D721Med (cell line): ENCODE results near the gene CSRNP3.

Experiments used
- DNase-seq: peaks from one replicate; pipeline ENCODE4 v3.0.0; 2011; ENCODE audit warnings: low spot score; ENCODE audit not compliant: insufficient read length
- FAIRE-seq: peaks from 2 replicates; lab custom pipeline; 2011; peaks lifted over from hg19 to GRCh38; lab: Jason Lieb, UNC
- TF ChIP-seq, protein P1 (sequence below): IDR thresholded peaks from 2 replicates; pipeline ENCODE4 v1.5.1; 2012; ENCODE audit warnings: mild to moderate bottlenecking, control low read depth; ENCODE audit not compliant: insufficient read depth; ENCODE audit errors: missing control alignments

CSRNP3 gene

GRCh38 chr2:165635532-165635931 lies 166.0 kb downstream of the CSRNP3 start:
- FAIRE-seq = no peak
- no peak for DNase-seq
- TF ChIP-seq, protein P1, sequence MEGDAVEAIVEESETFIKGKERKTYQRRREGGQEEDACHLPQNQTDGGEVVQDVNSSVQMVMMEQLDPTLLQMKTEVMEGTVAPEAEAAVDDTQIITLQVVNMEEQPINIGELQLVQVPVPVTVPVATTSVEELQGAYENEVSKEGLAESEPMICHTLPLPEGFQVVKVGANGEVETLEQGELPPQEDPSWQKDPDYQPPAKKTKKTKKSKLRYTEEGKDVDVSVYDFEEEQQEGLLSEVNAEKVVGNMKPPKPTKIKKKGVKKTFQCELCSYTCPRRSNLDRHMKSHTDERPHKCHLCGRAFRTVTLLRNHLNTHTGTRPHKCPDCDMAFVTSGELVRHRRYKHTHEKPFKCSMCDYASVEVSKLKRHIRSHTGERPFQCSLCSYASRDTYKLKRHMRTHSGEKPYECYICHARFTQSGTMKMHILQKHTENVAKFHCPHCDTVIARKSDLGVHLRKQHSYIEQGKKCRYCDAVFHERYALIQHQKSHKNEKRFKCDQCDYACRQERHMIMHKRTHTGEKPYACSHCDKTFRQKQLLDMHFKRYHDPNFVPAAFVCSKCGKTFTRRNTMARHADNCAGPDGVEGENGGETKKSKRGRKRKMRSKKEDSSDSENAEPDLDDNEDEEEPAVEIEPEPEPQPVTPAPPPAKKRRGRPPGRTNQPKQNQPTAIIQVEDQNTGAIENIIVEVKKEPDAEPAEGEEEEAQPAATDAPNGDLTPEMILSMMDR = no peak

- TF ChIP-seq, protein P1 = no peak
- FAIRE-seq (no peak), DNase-seq (no peak)
Measured at GRCh38 chr2:165636959-165637358, 167.5 kb downstream of the CSRNP3 start.

GRCh38 chr2:165637396-165637795 lies 167.9 kb downstream of the CSRNP3 start:
- DNase-seq = no peak
- no peak for FAIRE-seq
- TF ChIP-seq, protein P1 = no peak

DNA sequence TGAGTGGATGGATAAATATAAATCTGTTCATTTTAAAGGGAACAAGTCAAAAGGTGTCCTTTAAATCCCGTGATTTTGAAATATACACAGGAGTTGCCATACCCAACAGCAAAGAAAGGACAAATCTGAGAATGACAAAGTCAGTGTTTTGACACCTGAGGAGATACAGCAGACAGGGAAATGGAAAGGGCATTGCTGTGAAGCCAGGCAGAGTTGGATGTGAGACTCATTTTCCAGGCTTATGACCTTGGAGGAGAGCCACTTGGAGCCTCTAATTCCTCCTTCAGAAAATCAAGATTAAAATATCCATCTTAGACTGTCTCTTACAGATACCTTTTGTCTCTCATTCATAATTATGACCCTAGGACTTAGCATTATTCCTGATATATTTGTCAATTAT lies 170.0 kb downstream of the CSRNP3 start:
- TF ChIP-seq, protein P1 = no peak
- FAIRE-seq (peak; percentile 63), DNase-seq (no peak)

DNA sequence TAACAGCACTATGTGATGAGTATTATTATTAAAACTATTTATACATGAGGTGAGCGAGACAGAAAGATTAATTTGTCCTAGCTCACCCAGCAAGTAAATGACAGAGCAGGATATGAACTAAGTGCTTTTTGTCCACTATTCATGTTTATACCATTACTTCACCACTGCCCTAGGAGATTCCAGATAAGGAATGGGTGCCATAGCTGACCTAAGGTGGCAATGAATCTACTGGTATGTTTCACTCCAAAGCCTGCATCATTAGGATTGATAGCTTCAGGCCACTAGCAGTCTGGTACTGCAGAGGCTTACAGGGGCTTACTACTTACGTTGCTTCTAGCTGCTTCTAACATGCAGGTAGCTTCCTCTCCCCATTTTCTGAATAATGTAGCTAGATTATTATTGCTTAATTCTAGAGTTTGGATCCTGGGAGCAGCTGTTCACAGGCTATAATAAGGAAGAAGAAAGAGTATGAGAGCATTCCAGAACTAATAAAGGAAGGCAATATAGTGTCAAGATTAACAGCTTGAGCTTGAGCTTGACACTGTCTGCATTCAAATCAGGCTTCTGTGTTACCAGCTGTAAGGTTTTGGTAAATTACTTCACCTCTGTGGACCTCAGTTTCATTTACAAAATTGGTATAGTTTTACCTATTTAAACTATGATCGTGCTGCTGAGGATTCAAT lies 170.9 kb downstream of the CSRNP3 start:
- FAIRE-seq (no peak), DNase-seq (no peak)
- TF ChIP-seq, protein P1 = no peak

- TF ChIP-seq, protein P1 = no peak
- FAIRE-seq (peak; percentile 94), DNase-seq (no peak)
Measured at GRCh38 chr2:165645930-165646831, 176.7 kb downstream of the CSRNP3 start.
